Cardiac septum (tissue), 1 donor: ENCODE data around the gene SLCO3A1. TPM values are rescaled to one million over a fixed set of nuclear protein-coding genes. Genes with fewer than 3 reads are reported as not detected.

ENCODE experiments used
- DNase-seq: peaks from one replicate; pipeline ENCODE4 v3.0.0-alpha.2; 2020; ENCODE audit warnings: low spot score
- intact Hi-C: fragments of 100-400 bp; cut with DNase I; formaldehyde crosslinking; loops from one replicate; pipeline ENCODE4 v1.14.0; 2022
- total RNA-seq: library from RNA; stranded (reverse); fragmentation: NEBNext Ultra II Directional; extraction: Animal tissue kit (Norgen Biotek cat#: 25700); gene quantifications from one replicate; pipeline ENCODE4 v1.2.1, GENCODE V29; 2021
- donor health status: DM: no; HTN: no; CAD: no.

Gene SLCO3A1
- total RNA-seq, 1 donor from 2014 or later, result 43.9 TPM

GRCh38 chr15:91924837-91925495 lies 71.5 kb downstream of the SLCO3A1 start:
- intact Hi-C loops, result loop anchor here (5.0 kb wide), 1 partner anchor 58 kb away; no protein-coding TSS in a partner anchor
- DNase-seq, result no peak

GRCh38 chr15:91925794-91926193 lies 72.3 kb downstream of the SLCO3A1 start:
- intact Hi-C loops, result loop anchor here (5.0 kb wide), 1 partner anchor 58 kb away; no protein-coding TSS in a partner anchor
- DNase-seq, result no peak

- intact Hi-C loops, result loop anchor here (5.0 kb wide), 1 partner anchor 60 kb away; no protein-coding TSS in a partner anchor
- DNase-seq, result no peak
These were observed 73.4 kb downstream of the SLCO3A1 start for GRCh38 chr15:91926908-91927270.

- no peak for DNase-seq
- intact Hi-C loops, result loop anchor here (5.0 kb wide), 1 partner anchor 60 kb away; no protein-coding TSS in a partner anchor
These were observed 74.1 kb downstream of the SLCO3A1 start for GRCh38 chr15:91927585-91927984.

- intact Hi-C loops, result loop anchor here (5.0 kb wide), 1 partner anchor 61 kb away; no protein-coding TSS in a partner anchor
- DNase-seq, result no peak
These were observed 75.2 kb downstream of the SLCO3A1 start for GRCh38 chr15:91928675-91929074.

GRCh38 chr15:91929509-91929908 lies 76.0 kb downstream of the SLCO3A1 start:
- no peak for DNase-seq
- intact Hi-C loops, result loop anchor here (5.0 kb wide), 1 partner anchor 62 kb away; no protein-coding TSS in a partner anchor

- no peak for DNase-seq
- intact Hi-C loops, result no loop called here
These were observed 76.6 kb downstream of the SLCO3A1 start for GRCh38 chr15:91930092-91930491.

- DNase-seq, result no peak
- intact Hi-C loops, result no loop called here
These were observed 82.8 kb downstream of the SLCO3A1 start for GRCh38 chr15:91936182-91936775.

- intact Hi-C loops, result no loop called here
- DNase-seq, result no peak
These were observed 83.4 kb downstream of the SLCO3A1 start for GRCh38 chr15:91936927-91937326.

- no peak for DNase-seq
- intact Hi-C loops, result no loop called here
These were observed 84.6 kb downstream of the SLCO3A1 start for GRCh38 chr15:91938136-91938535.

GRCh38 chr15:91939403-91939831 lies 85.9 kb downstream of the SLCO3A1 start:
- intact Hi-C loops, result no loop called here
- peak; percentile 83 for DNase-seq

- intact Hi-C loops, result loop anchor here (5.0 to 10.0 kb wide), 2 partner anchors 137 to 636 kb away; no protein-coding TSS in a partner anchor
- DNase-seq, result no peak
These were observed 87.2 kb downstream of the SLCO3A1 start for GRCh38 chr15:91940496-91941381.

GRCh38 chr15:91941871-91942658 lies 88.6 kb downstream of the SLCO3A1 start:
- intact Hi-C loops, result loop anchor here (2.0 to 10.0 kb wide), 3 partner anchors 89 to 637 kb away; partner anchors contain the start of gene SLCO3A1
- no peak for DNase-seq

- intact Hi-C loops, result loop anchor here (2.0 to 10.0 kb wide), 3 partner anchors 90 to 638 kb away; partner anchors contain the start of gene SLCO3A1
These were observed 89.3 kb downstream of the SLCO3A1 start for GRCh38 chr15:91942720-91943394.

GRCh38 chr15:91944331-91944730 lies 90.8 kb downstream of the SLCO3A1 start:
- DNase-seq, result no peak
- intact Hi-C loops, result loop anchor here (5.0 to 10.0 kb wide), 2 partner anchors 133 to 640 kb away; no protein-coding TSS in a partner anchor

More at GRCh38 chr15:91942720-91943394, 89.3 kb downstream of the SLCO3A1 start:
- DNase-seq, result peak; percentile 87

- no peak for DNase-seq
- intact Hi-C loops, result loop anchor here (10.0 kb wide), 1 partner anchor 641 kb away; no protein-coding TSS in a partner anchor
These were observed 91.9 kb downstream of the SLCO3A1 start for GRCh38 chr15:91945385-91945784.

- no peak for DNase-seq
- intact Hi-C loops, result loop anchor here (10.0 kb wide), 1 partner anchor 641 kb away; no protein-coding TSS in a partner anchor
These were observed 92.6 kb downstream of the SLCO3A1 start for GRCh38 chr15:91946075-91946474.
